ENCODE measurements around the gene FBXO45. TPM values are rescaled to one million over a fixed set of nuclear protein-coding genes. Genes with fewer than 3 reads are reported as not detected.
A peak's percentile ranks its signal among the peaks of the same experiment; 100 is the strongest.
"Not testable (repeated sequence)": the region's sequence is repeated elsewhere in the genome, so short reads cannot be mapped to it uniquely, and the experiment has no call there.

The FBXO45 gene
- total RNA-seq, 1 experiment from 2014 or later, result 10.6 TPM

- DNase-seq (ENCODE audit: low spot score), result no peak
Observed at GRCh38 chr3:196557236-196557635, 11.2 kb upstream of the FBXO45 start.

DNA sequence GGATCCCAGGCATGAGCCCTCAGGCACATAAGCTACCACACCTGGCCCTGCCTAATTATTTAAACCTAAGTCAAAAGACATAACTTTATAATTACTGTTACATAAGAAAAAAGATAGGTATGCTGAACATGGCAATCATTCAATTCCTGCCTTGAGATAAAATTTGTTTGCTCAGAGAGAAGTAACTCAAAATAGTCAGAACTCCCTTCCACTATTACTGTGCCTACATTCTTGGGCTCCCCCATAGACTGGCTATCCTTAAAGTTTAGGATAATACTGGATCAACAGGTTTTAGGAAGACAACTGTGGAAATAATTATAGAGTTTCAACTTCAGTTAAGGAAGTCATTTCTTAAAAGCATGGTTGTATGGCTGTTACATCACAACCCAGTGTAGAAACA, 10.0 kb upstream of the FBXO45 start:
- DNase-seq (ENCODE audit: low spot score), result no peak

GRCh38 chr3:196559826-196560225, 8.6 kb upstream of the FBXO45 start:
- DNase-seq (ENCODE audit: low spot score), result no peak

DNA sequence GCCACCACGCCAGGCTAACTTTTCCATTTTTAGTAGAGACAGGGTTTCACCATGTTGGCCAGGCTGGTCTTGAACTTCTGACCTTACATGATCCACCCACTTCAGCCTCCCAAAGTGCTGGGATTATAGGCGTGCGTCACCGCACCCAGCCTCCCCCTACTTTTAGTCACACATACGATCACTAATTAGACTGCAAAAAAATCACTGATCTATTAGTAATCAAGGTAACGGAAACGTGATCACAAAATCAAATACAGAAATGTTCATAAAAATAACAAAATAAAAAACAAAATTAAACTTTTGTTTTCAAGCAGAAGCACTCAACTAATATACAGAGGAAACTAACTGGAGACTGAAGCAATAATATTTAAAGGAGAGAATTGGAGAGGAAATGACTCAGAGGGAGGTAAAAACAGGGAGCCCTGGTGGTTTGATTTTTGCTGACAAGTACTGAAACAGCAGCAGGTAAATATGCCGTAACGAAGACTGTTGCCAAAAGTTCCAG, 4.7 kb upstream of the FBXO45 start:
- DNase-seq (ENCODE audit: low spot score), result no peak

DNA sequence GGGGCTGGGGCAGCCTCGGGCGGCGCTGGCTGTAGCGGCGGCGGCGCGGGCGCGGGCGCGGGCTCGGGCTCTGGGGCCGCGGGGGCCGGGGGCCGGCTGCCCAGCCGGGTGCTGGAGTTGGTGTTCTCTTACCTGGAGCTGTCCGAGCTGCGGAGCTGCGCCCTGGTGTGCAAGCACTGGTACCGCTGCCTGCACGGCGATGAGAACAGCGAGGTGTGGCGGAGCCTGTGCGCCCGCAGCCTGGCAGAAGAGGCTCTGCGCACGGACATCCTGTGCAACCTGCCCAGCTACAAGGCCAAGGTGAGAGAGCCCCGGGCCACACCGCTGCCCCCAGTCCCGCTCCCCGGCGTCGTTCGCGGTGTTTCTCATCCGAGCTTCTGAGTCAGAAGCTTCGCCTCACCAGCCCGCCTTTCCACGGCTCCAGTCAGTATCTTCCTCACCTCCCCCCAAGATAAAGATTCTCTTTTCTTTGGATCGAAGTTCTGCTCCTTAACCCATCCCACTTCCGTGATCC, 600 bp downstream of the FBXO45 start:
- DNase-seq (ENCODE audit: low spot score), result peak; percentile 51

DNA sequence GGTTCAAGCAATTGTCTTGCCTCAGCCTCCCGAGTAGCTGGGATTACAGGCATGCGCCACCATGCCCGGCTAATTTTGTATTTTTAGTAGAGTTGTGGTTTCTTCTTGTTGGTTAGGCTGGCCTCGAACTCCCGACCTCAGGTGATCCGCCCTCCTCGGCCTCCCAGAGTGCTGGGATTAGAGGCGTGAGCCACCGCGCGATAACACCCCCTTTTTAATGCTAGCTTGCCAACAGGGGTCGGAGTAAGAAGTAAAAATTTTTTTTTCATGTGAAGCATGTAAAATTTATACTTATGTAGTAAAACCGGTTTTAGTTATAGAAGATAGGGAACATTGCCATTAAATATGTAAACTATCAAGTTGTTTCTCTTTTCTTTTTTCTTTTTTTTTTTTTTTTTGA, 1.9 kb downstream of the FBXO45 start:
- DNase-seq (ENCODE audit: low spot score), result not testable (repeated sequence)

GRCh38 chr3:196572389-196572788, 3.9 kb downstream of the FBXO45 start:
- DNase-seq (ENCODE audit: low spot score), result no peak

DNA sequence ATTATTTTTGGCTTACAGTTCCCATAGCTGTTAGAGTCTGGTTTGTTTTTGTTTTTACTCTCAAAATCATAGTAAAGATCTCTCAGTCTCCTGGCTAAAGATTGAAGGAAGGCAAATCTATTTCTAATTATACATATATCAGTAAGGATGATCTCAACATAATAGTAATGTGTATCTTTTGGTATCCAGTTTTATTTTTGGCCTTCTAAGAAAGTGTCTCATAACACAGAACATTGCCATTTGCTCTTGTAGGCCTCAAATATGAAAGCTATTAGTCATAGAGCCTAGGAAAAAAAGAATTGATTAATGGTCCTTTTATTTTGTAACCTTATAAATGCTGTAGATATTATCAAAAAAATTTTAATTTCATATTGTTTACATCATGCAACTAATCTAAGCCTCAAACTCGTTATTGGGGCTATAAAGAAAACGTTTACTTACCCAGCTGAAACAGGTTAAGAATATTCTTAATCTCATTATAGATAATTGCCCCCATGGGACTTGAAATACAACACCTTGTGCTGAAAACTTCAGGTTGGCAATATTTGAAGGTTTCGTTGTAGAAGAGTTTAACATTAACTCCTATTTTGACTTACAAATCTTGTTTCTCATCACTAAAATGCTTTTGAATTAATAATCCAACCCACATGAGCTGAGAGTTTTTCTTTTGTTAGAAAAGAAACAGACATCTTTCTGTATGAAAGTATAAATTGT, 16.7 kb downstream of the FBXO45 start:
- no peak for DNase-seq (ENCODE audit: low spot score)

- DNase-seq (ENCODE audit: low spot score), result no peak
Observed at GRCh38 chr3:196590279-196590678, 21.8 kb downstream of the FBXO45 start.

DNA sequence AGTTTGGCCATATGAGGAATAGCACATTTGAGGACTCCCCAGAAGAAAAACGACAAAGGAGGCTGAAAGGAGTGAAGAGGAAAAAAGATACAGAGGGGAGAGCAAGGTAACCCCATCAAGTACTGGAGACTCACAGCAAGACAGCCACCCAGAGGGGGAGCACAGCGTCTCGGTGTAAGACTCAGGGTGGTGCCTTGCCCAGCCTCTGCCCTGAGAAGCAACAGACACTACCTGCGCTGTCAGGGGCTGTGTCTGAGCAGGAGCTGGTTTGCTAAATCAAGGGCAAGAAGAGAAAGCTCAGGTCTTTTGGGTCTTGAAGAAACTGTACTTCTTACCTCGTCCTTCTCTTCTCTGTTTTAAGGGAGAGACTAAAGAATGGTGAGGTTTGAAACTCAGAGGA, 27.9 kb downstream of the FBXO45 start:
- no peak for DNase-seq (ENCODE audit: low spot score)

- not testable (repeated sequence) for DNase-seq (ENCODE audit: low spot score)
Observed at GRCh38 chr3:196597971-196598733, 29.7 kb downstream of the FBXO45 start.

- DNase-seq (ENCODE audit: low spot score), result no peak
Observed at GRCh38 chr3:196599734-196600128, 31.3 kb downstream of the FBXO45 start.

- no peak for DNase-seq (ENCODE audit: low spot score)
Observed at GRCh38 chr3:196600359-196600758, 31.9 kb downstream of the FBXO45 start.

GRCh38 chr3:196602673-196603072, 34.2 kb downstream of the FBXO45 start:
- DNase-seq (ENCODE audit: low spot score), result no peak

GRCh38 chr3:196603683-196604082, 35.2 kb downstream of the FBXO45 start:
- DNase-seq (ENCODE audit: low spot score), result no peak

DNA sequence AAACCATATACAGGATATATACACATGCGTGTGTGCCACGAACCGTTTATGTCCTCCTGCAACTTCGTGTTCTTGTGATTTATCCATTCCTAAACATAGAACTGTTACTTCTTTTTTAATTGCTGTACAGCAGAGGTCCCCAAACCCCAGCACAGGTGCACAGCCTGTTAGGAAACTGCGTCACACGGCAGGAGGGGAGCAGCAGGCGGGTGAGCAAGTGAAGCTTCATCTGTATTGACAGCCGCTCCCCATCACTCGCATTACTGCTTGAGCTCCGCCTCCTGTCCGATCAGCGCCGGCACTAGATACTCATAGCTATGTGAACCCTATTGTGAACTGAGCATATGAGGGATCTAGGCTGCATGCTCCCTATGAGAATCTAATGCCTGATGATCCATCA, 36.1 kb downstream of the FBXO45 start:
- peak; percentile 22 for DNase-seq (ENCODE audit: low spot score)

GRCh38 chr3:196608693-196609092, 40.2 kb downstream of the FBXO45 start:
- no peak for DNase-seq (ENCODE audit: low spot score)

GRCh38 chr3:196609343-196609775, 40.9 kb downstream of the FBXO45 start:
- DNase-seq (ENCODE audit: low spot score), result peak; percentile 94

- no peak for DNase-seq (ENCODE audit: low spot score)
Observed at GRCh38 chr3:196609805-196610515, 41.5 kb downstream of the FBXO45 start.

- DNase-seq (ENCODE audit: low spot score), result peak; percentile 18
Observed at GRCh38 chr3:196611761-196612483, 43.5 kb downstream of the FBXO45 start.

DNA sequence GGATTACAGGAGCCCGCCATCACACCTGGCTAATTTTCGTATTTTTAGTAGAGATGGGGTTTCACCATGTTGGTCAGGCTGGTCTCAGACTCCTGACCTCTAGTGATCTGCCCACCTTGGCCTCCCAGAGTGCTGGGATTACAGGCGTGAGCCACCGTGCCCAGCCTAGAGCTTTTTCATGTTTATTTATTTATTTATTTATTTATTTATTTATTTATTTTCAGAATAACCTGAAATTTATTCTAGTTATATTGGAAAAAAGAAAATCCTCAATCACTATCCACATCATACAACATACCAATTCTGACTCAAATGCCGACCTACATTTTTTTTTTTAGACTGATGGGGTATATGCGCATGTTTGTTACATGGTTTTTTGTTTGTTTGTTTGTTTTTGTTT, 46.8 kb downstream of the FBXO45 start:
- not testable (repeated sequence) for DNase-seq (ENCODE audit: low spot score)
